GM23338 (cell line): Measurements from ENCODE around the gene FBXO31.

Experiments used
- EZH2 ChIP-seq: fragments of 200-600 bp; sonication (generic); IDR thresholded peaks from one replicate; pipeline ENCODE4 v1.8.0; 2017; ENCODE audit warnings: antibody characterized with exemption, mild to moderate bottlenecking, low read depth; ENCODE audit not compliant: unreplicated experiment
- EZH2phosphoT487 ChIP-seq: fragments of 200-600 bp; sonication (generic); IDR thresholded peaks from one replicate; pipeline ENCODE4 v1.8.1; 2018; ENCODE audit warnings: antibody characterized with exemption; ENCODE audit not compliant: unreplicated experiment
- POLR2AphosphoS5 ChIP-seq: IDR thresholded peaks from 2 replicates; pipeline ENCODE4 v1.6.1; 2016; ENCODE audit warnings: antibody characterized with exemption, low read depth
- TF ChIP-seq, protein P1 (sequence below), 2 experiments: fragments of 200-600 bp in 1 of 2; sonication (generic) in 1 of 2; conservative IDR thresholded peaks; 2 replicates each; pipeline versions ENCODE4 v1.5.1 to v1.6.1; 2016 to 2017; ENCODE audit warnings: antibody characterized with exemption in 2 of 2, low read depth in 2 of 2, mild to moderate bottlenecking in 2 of 2, moderate library complexity in 1 of 2

DNA sequence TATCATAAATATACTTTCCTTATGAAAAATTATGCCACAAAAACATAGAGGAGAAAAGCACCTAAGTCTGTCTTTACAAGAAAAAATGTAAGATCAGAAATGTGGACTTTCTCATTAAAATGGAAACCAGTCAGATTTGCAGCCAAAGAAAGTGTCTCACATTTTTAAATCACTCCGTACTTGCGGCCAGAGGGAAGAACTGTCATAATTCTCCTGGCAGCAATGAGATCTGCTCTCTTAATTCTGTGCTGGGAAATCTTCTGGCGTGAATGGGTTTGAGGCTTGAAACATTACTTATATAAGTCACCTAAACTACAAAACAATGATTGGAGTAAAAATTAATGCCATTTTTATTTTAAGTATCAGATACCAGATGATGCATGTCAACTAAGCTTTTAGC lies 77.1 kb downstream of the FBXO31 start:
- TF ChIP-seq, protein P1, sequence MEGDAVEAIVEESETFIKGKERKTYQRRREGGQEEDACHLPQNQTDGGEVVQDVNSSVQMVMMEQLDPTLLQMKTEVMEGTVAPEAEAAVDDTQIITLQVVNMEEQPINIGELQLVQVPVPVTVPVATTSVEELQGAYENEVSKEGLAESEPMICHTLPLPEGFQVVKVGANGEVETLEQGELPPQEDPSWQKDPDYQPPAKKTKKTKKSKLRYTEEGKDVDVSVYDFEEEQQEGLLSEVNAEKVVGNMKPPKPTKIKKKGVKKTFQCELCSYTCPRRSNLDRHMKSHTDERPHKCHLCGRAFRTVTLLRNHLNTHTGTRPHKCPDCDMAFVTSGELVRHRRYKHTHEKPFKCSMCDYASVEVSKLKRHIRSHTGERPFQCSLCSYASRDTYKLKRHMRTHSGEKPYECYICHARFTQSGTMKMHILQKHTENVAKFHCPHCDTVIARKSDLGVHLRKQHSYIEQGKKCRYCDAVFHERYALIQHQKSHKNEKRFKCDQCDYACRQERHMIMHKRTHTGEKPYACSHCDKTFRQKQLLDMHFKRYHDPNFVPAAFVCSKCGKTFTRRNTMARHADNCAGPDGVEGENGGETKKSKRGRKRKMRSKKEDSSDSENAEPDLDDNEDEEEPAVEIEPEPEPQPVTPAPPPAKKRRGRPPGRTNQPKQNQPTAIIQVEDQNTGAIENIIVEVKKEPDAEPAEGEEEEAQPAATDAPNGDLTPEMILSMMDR (conservative IDR thresholded peaks at IDR 0.05; ENCODE audit: low read depth in 2 of 2) = no peak
- TF ChIP-seq EZH2phosphoT487 (no peak), EZH2 (no peak), POLR2AphosphoS5 (no peak)
